ENCODE results near the gene LRPPRC. TPM values are rescaled to one million over a fixed set of nuclear protein-coding genes. Genes with fewer than 3 reads are reported as not detected.
A peak's percentile ranks its signal among the peaks of the same experiment; 100 is the strongest.

Gene LRPPRC
- total and polyA plus RNA-seq, 9 of the 15 experiments (the other 6 are each of a cell fraction or from before 2014, with no cell fraction given) = 41.5 to 214 (median 138) TPM

GRCh38 chr2:43854671-43855070 is 141.1 kb downstream of the LRPPRC start:
- H3K79me2 ChIP-seq (ENCODE audit: control insufficient read depth, insufficient read depth, low read length) = no peaks in the 10 kb centered on the region
- H3K4me2 ChIP-seq (ENCODE audit: insufficient read depth, low read length) = no peak overlapping the region
- peaks cover 4% of the 10 kb centered on the region; the same call in 1 of the 2 replicates for H4K20me1 ChIP-seq (replicated peaks; ENCODE audit: control insufficient read depth, insufficient read depth, low read length)
- no peak for TF ChIP-seq EP400 (IDR thresholded peaks at IDR 0.05)
- no peak for TF ChIP-seq ZNF717 (CRISPR knock-in tag; IDR thresholded peaks at IDR 0.05)
- no peak for TF ChIP-seq ZNF77 (CRISPR knock-in tag; IDR thresholded peaks at IDR 0.05)
- TF ChIP-seq SRSF3 (IDR thresholded peaks at IDR 0.05; ENCODE audit: insufficient read depth, low read length) = no peak
- no peaks in the 10 kb centered on the region for H3K36me3 ChIP-seq (ENCODE audit: control insufficient read depth, insufficient read depth, low read length)
- H3K27ac ChIP-seq (ENCODE audit: extremely low read depth, low read depth, low read length) = no peak overlapping the region
- ATAC-seq (no peak), FAIRE-seq (no peak), DNase-seq (ENCODE audit: extremely low read depth in 1 of 4, low spot score in 3 of 4) (peak in 1 of 4 experiments; percentile 2)
- no TSS peak for BruUV-seq (replicated peaks)
- peaks cover 24 to 39% of the 10 kb centered on the region in 2 experiments for H3K27me3 ChIP-seq (ENCODE audit: control insufficient read depth in 2 of 2, insufficient read depth in 2 of 2, low read length in 2 of 2)
- POLR2A ChIA-PET = no interaction called here
- CTCF ChIA-PET (ENCODE audit: low intra/inter-chr PET ratio) = no interaction called here
- H2AFZ ChIP-seq (ENCODE audit: low read depth, low read length) = no peak overlapping the region
- H3K9ac ChIP-seq (ENCODE audit: insufficient read depth in 1 of 2, low read depth in 2 of 2, low read length in 2 of 2) = no peak overlapping the region
- in situ Hi-C loops (cut with MboI) = no loop called here
- H3K9me1 ChIP-seq (ENCODE audit: control insufficient read depth, insufficient read depth, low read length) = no peaks in the 10 kb centered on the region
- intact Hi-C loops (cut with micrococcal nuclease) = no loop called here
- H3K9me3 ChIP-seq (replicated peaks; ENCODE audit: control insufficient read depth, insufficient read depth, low read depth, low read length) = no peaks in the 10 kb centered on the region
- WGBS (ENCODE audit: insufficient coverage, low coverage, missing lambda C conversion rate) = 4% methylated on average over 3 of the region's 3 CpGs
- H3K4me3 ChIP-seq = no peak overlapping the region
- no peaks in the 10 kb centered on the region; a peak in 1 of 5 replicates for H3K4me1 ChIP-seq (replicated peaks in 1 of 2; ENCODE audit: control insufficient read depth in 2 of 2, insufficient read depth in 2 of 2, low read length in 2 of 2)

- Histone ChIP-seq H3K79me2 (ENCODE audit: control insufficient read depth, insufficient read depth, low read length) (no peaks in the 10 kb centered on the region), H4K20me1 (replicated peaks; ENCODE audit: control insufficient read depth, insufficient read depth, low read length) (peaks cover 4% of the 10 kb centered on the region; the same call in 1 of the 2 replicates), H3K36me3 (ENCODE audit: control insufficient read depth, insufficient read depth, low read length) (no peaks in the 10 kb centered on the region), H3K4me3 (no peak overlapping the region), H3K27ac (ENCODE audit: extremely low read depth, low read depth, low read length) (no peak overlapping the region), H3K9me3 (replicated peaks; ENCODE audit: control insufficient read depth, insufficient read depth, low read depth, low read length) (no peaks in the 10 kb centered on the region), H3K9ac (ENCODE audit: insufficient read depth in 1 of 2, low read depth in 2 of 2, low read length in 2 of 2) (no peak overlapping the region), H3K4me1 (replicated peaks in 1 of 2; ENCODE audit: control insufficient read depth in 2 of 2, insufficient read depth in 2 of 2, low read length in 2 of 2) (no peaks in the 10 kb centered on the region; a peak in 1 of 5 replicates), H3K4me2 (ENCODE audit: insufficient read depth, low read length) (no peak overlapping the region), H3K9me1 (ENCODE audit: control insufficient read depth, insufficient read depth, low read length) (no peaks in the 10 kb centered on the region), H3K27me3 (ENCODE audit: control insufficient read depth in 2 of 2, insufficient read depth in 2 of 2, low read length in 2 of 2) (peaks cover 24 to 44% of the 10 kb centered on the region in 2 experiments), H2AFZ (ENCODE audit: low read depth, low read length) (no peak overlapping the region)
- intact Hi-C loops (cut with micrococcal nuclease) = no loop called here
- ChIA-PET CTCF (ENCODE audit: low intra/inter-chr PET ratio) (no interaction called here), POLR2A (interaction anchor here (0.6 kb wide), 2 partner anchors 147 to 689 kb away, joined by 3 read pairs; no protein-coding TSS in a partner anchor)
- 2% methylated on average over 10 of the region's 10 CpGs for WGBS (ENCODE audit: insufficient coverage, low coverage, missing lambda C conversion rate)
- BruUV-seq (replicated peaks) = no TSS peak
- TF ChIP-seq ZBTB5 (IDR thresholded peaks at IDR 0.05) = no peak
- in situ Hi-C loops (cut with MboI) = no loop called here
- DNase-seq (ENCODE audit: extremely low read depth in 1 of 4, low spot score in 3 of 4) = peak in 2 of 4 experiments; percentile 3 to 4
- FAIRE-seq = no peak
- no peak for ATAC-seq
These were observed 142.4 kb downstream of the LRPPRC start for GRCh38 chr2:43853141-43854081.

All from K562 (cell line).